ENCODE results near the gene AVP.

Gene AVP, protein sequence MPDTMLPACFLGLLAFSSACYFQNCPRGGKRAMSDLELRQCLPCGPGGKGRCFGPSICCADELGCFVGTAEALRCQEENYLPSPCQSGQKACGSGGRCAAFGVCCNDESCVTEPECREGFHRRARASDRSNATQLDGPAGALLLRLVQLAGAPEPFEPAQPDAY

DNA sequence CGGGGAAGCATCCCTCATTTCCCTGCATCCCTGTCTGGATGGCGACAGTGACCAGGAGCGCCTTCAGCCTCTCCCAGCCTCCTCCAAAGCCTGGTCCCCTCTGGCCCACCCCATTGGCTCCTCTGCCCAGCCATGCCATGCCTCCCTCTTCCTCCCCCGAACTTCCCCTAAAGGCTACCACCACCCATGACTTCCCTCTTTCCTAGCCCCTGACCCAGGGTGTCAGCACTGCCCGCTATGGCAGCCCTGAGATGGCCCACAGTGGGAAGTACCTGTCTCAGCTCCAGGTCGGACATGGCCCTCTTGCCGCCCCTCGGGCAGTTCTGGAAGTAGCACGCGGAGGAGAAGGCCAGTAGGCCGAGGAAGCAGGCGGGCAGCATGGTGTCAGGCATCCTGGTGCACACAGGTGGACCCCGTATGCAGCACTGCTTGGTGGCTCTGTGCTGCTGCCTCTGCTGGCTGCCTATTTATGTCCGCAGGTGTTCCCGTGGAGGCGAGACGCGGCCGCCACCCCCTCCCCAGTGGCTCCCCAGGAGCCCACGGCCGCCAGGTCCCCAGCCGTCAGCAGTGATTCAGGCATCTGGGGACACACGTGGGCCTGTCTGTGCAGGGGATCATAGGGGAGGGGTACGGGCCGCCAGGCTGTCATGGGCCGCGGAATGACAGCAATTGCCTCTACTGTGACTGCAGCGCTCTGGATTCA, at the start of gene AVP:
Gene AVP (minus strand): TSS at position 442 of the 703 bp plus-strand sequence. CDS start 50 bp downstream, at position 392.
- TF ChIP-seq, protein P1, sequence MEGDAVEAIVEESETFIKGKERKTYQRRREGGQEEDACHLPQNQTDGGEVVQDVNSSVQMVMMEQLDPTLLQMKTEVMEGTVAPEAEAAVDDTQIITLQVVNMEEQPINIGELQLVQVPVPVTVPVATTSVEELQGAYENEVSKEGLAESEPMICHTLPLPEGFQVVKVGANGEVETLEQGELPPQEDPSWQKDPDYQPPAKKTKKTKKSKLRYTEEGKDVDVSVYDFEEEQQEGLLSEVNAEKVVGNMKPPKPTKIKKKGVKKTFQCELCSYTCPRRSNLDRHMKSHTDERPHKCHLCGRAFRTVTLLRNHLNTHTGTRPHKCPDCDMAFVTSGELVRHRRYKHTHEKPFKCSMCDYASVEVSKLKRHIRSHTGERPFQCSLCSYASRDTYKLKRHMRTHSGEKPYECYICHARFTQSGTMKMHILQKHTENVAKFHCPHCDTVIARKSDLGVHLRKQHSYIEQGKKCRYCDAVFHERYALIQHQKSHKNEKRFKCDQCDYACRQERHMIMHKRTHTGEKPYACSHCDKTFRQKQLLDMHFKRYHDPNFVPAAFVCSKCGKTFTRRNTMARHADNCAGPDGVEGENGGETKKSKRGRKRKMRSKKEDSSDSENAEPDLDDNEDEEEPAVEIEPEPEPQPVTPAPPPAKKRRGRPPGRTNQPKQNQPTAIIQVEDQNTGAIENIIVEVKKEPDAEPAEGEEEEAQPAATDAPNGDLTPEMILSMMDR (conservative IDR thresholded peaks at IDR 0.05; ENCODE audit: low read depth, low read length) = no peak
- no peak for DNase-seq (ENCODE audit: low read depth)
- H3K4me3 ChIP-seq (ENCODE audit: low read length) = no peak within 1 kb of the TSS

DNA sequence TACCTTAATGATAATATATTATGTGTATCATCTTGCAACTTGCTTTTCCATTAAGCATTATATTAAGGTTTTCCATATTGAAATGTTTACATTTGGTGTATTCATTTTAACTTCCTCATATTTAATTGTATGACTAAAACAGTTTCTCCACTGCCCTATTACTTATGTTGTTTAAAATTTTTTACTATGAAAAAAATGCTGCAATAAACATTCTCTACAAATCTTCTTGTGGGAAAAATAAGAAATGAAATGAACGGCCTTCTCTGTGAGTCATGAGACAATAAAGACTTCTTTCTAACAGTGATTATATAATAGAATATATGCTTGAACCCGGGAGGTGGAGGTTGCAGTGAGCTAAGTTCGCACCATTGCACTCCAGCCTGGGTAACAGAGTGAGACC, 49.6 kb upstream of the AVP start:
- no peak overlapping the region for H3K4me3 ChIP-seq (ENCODE audit: low read length)
- DNase-seq (ENCODE audit: low read depth) = no peak
- TF ChIP-seq, protein P1 (conservative IDR thresholded peaks at IDR 0.05; ENCODE audit: low read depth, low read length) = no peak

DNA sequence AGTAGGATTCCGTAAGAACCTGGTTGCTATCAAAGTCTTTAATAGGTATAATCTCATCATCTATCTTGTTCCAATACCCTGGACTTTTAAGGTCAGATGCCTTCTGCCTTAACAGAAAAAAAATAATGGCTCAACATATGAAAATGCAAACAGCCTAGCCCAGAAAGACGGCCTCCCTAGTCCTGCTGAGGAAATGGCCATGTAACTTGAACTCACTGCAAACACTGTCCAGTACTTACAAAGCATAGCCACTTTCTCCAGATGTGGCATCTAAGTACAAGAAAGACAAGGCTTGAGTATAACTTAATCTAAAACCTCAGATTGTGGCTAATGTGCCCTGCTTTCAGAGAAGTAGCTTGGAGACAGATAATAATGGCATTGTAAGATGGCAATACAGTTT, 48.6 kb upstream of the AVP start:
- no peak overlapping the region for H3K4me3 ChIP-seq (ENCODE audit: low read length)
- TF ChIP-seq, protein P1 (conservative IDR thresholded peaks at IDR 0.05; ENCODE audit: low read depth, low read length) = no peak

DNA sequence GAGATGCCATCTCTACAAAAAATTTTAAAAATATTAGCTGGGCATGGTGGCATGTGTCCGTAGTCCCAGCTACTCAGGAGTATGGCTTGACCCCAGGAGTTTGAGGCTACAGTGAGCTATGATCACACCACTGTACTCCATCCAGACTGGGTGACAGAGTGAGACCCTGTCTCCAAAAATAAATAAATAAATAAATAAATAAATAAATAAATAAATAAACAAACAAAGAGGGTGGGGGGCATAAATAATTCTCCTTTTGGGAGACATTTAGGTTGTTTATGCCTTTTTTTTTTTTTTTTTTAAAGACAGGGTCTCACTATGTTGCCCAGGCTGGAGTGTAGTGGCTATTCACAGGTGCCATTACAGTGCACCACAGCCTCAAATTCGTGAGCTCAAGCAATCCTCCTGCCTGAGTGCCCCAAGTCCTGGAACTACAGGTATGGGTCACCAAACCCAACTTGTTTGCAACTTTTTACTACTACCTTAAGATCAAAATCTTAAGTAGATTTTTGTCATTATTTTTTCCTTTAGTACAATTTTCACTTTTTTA, 45.6 kb upstream of the AVP start:
- TF ChIP-seq, protein P1 (conservative IDR thresholded peaks at IDR 0.05; ENCODE audit: low read depth, low read length) = no peak
- DNase-seq (ENCODE audit: low read depth) = no peak
- no peak overlapping the region for H3K4me3 ChIP-seq (ENCODE audit: low read length)

More for the DNA sequence above, 48.6 kb upstream of the AVP start:
- DNase-seq (ENCODE audit: low read depth) = no peak

DNA sequence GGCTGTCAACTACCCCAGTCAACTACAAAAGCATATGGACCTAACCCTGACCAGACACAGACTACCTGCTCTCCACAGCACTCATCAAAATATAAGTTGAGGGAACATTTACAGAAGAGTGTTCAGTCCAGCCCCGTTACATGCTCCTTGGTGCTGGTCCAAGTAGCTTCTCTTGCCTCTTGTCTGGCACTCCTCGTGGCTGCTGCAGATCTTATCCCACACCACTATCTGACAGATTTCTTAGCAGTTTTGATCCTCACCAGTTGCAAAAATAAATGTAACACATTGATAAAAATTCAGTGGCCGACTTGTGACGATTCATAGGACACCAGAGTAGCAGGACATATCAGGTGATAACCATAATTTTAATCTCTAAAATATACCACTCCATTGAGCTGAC, 44.6 kb upstream of the AVP start:
- H3K4me3 ChIP-seq (ENCODE audit: low read length) = no peak overlapping the region
- no peak for DNase-seq (ENCODE audit: low read depth)
- TF ChIP-seq, protein P1 (conservative IDR thresholded peaks at IDR 0.05; ENCODE audit: low read depth, low read length) = no peak

DNA sequence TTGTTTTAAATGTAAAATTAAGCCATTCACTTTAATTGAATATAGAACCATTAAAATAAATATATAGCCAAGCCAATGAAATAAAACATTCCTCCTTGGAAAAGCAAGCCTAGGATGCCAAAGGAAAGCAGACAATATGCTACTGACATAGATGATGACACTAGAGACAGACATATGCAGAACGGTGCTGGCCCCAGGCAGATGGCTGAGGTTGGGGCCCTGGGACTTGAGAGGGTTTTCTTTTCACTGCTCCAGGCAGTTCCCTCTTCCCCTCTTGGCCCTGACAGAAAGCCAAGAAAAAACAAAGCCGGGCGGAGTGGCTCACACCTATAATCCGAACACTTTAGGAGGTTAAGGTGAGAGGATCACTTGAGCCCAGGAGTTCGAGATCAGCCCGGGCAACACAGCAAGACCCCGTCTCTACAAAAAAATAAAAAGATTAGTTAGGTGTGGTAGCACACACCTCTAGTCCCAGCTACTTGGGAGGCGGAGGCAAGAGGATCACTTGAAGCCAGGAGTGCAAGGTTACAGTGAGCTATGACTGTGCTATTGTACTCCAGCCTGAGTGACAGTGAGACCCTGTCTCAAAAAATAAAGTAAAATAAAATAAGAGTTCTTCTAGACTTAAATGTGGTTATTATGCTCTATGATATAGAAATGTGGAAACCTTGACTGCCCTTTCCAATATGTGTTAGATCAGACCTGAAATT, 43.9 kb upstream of the AVP start:
- DNase-seq (ENCODE audit: low read depth) = no peak
- TF ChIP-seq, protein P1 (conservative IDR thresholded peaks at IDR 0.05; ENCODE audit: low read depth, low read length) = no peak
- H3K4me3 ChIP-seq (ENCODE audit: low read length) = no peak overlapping the region

Measured in retinal pigment epithelial cell (primary cell).